ENCODE results near the gene SYNE3.

Gene SYNE3

DNA sequence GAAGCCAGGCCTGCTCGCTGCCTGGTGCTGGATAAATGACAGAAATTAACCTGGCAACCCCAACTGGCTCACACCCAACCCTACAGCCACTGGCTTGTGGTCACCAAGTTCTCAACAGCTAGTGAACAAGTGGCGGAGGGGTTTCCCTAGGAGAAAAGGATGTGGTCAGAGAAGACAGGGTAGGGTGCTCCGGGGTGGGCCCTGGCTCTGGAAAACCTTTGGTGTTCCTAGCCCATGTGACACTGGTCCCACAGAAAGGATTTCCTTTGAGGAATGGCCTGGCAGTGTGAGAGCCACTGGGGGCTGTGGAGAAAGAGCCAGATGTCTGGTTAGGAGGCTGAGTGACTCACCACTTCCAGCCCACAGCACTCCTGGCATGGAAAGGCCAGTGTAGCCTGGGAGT, 8.7 kb downstream of the SYNE3 start:
- no peaks in the 10 kb centered on the region for H3K27me3 ChIP-seq
- peak overlapping the region; percentile 90 for H3K27ac ChIP-seq
- H3K4me2 ChIP-seq = peak overlapping the region; percentile 92
- H3K9me3 ChIP-seq = no peaks in the 10 kb centered on the region
- peaks cover 86% of the 10 kb centered on the region for H3K36me3 ChIP-seq
- H3K4me1 ChIP-seq = peaks cover 99% of the 10 kb centered on the region
- peaks cover 92% of the 10 kb centered on the region for H4K20me1 ChIP-seq
- TF ChIP-seq Cebpa-rat (IDR thresholded peaks at IDR 0.05) = no peak
- H3K9ac ChIP-seq = peak overlapping the region; percentile 94
- H3K4me3 ChIP-seq = peak overlapping the region; percentile 43

DNA sequence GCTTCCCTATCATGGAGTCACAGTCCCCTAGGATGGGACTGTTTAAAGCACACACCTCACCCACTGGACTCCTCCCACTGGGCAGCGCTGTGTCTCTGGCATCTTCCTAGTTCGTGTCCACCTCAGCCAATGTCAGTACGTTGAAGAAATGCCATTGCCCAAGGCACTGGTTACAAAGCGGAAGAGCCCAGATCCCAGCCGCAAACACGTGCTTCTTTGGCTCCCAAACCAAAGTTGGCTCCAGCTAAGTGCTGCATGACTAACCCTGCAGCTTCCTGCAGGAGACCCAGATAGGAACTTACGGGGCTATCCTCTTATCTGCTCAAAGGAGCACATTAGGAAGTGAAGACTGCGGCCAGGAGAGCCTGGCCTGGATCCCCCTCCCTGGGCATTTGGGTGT, 9.3 kb downstream of the SYNE3 start:
- peak overlapping the region; percentile 94 for H3K9ac ChIP-seq
- H3K27me3 ChIP-seq = no peaks in the 10 kb centered on the region
- peaks cover 91% of the 10 kb centered on the region for H3K36me3 ChIP-seq
- H3K27ac ChIP-seq = peak overlapping the region; percentile 90
- no peak for TF ChIP-seq Cebpa-rat (IDR thresholded peaks at IDR 0.05)
- H3K4me1 ChIP-seq = peaks cover 100% of the 10 kb centered on the region
- H3K9me3 ChIP-seq = no peaks in the 10 kb centered on the region
- peak overlapping the region; percentile 43 for H3K4me3 ChIP-seq
- peak overlapping the region; percentile 92 for H3K4me2 ChIP-seq
- H4K20me1 ChIP-seq = peaks cover 97% of the 10 kb centered on the region

DNA sequence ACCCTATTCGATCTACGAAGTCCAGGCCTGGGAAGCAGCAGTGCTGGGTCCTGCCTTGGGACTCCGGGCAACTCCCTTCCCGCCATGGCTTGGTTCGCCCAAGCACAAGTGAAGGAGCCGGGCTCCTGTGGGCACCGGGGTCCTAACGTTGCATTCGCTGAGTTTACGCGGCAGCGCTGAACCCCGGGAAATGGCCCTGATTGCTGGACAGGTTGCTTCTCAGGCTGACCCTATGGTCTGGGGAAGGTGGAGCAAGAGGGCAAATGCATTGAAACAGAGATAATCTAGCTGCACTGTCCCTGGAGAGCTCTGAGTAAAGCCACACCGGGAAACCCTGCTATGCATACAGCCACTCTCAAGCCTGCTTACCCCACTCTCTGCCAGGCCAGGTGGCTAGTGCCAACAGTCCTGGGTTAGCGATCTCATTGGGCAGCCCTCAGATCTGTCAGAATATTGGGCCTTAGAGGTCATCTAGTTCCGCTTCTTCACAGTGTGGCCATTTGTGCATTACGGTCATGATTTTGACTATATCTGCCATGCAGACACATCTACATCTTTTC, 11.3 kb downstream of the SYNE3 start:
- no peaks in the 10 kb centered on the region for H3K27me3 ChIP-seq
- H3K4me1 ChIP-seq = peaks cover 100% of the 10 kb centered on the region
- H3K9ac ChIP-seq = peak overlapping the region; percentile 36; the same call in 1 of the 2 replicates
- peak overlapping the region; percentile 92 for H3K4me2 ChIP-seq
- TF ChIP-seq Cebpa-rat (IDR thresholded peaks at IDR 0.05) = no peak
- peaks cover 100% of the 10 kb centered on the region for H4K20me1 ChIP-seq
- H3K36me3 ChIP-seq = peaks cover 97% of the 10 kb centered on the region
- peak overlapping the region; percentile 90 for H3K27ac ChIP-seq
- H3K4me3 ChIP-seq = no peak overlapping the region
- no peaks in the 10 kb centered on the region for H3K9me3 ChIP-seq

DNA sequence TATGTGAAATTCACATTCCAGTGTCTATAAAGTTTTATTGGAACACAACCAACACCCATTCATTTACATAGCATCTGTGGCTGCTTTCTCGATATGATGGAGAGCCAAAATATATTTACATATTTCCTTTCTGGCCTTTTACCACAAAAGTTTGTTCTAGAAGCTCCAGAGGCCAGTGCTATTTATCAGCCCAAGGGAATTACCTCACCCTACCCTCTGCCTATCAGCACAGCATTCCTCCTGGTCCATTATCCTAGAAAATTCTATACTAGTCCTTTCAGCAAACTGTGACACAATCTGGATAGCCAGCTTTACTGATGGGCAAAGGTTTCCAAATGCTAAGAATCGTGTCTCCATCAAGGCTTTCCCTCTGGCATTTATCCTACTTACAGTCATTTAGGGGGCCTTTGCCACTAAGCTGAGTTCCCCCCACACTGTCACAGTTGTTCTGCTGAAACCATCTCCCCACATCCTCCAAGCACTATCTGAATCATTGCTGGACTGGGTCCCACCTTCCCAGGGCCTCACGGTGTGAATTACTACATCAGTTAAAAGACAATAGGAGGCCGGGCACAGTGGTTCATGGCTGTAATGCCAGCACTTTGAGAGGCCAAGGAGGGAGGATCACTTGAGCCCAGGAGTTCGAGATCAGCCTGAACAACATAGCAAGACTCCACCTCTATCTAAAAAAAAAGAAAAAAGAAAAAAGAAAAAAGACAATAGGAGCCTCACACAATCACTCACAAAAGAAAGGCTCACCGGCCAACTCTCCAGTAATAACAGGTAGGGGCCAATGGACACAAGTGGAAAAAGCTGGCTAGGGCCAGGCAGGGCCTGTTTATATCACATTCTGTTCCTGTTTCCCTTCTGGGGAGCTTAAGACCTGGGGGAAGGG, 12.1 kb downstream of the SYNE3 start:
- Histone ChIP-seq H4K20me1 (peaks cover 100% of the 10 kb centered on the region), H3K4me1 (peaks cover 100% of the 10 kb centered on the region), H3K27me3 (no peaks in the 10 kb centered on the region), H3K9me3 (no peaks in the 10 kb centered on the region), H3K36me3 (peaks cover 97% of the 10 kb centered on the region), H3K4me2 (peak overlapping the region; percentile 92), H3K9ac (peak overlapping the region; percentile 36; the same call in 1 of the 2 replicates), H3K4me3 (no peak overlapping the region), H3K27ac (peak overlapping the region; percentile 90)
- no peak for TF ChIP-seq Cebpa-rat (IDR thresholded peaks at IDR 0.05)

DNA sequence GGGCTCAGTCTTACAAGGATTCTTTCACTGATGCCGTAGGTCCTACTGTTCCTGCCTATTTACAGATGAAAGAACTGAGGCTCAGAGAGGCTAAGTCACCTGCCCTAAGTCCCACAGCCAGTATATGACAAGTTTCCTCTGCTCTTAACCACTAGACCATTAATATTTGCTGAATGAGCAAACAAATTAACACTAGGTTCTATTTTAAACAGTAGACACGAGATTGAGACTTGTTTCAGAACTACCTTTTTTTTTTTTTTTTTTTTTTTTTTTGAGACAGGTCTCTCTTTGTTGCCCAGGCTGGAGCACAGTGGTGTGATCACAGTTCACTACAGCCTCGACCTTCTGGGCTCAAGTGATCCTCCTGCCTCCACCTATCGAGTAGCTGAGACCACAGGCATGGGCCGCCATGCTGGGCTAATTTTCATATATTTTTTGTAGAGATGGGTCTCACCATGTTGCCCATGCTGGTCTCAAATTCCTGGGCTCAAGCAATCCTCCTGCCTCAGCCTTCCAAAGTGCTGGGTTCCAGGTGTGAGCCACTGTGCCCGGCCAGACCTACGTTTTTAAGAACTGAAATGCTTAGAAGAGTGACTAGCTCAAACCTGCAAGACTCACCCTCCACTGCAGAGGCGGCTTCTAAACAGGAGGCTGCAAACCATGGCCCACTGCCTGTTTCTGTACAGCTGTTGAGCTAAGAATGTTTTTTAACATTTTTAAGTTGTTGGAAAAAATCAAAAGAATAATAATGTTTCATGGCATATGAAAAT, 12.9 kb downstream of the SYNE3 start:
- peaks cover 97% of the 10 kb centered on the region for H3K36me3 ChIP-seq
- peak overlapping the region; percentile 90 for H3K27ac ChIP-seq
- no peak overlapping the region; the same call in 1 of the 2 replicates for H3K4me3 ChIP-seq
- H3K4me1 ChIP-seq = peaks cover 100% of the 10 kb centered on the region
- H3K9me3 ChIP-seq = no peaks in the 10 kb centered on the region
- H4K20me1 ChIP-seq = peaks cover 100% of the 10 kb centered on the region
- no peaks in the 10 kb centered on the region for H3K27me3 ChIP-seq
- peak overlapping the region; percentile 92 for H3K4me2 ChIP-seq
- no peak overlapping the region for H3K9ac ChIP-seq
- TF ChIP-seq Cebpa-rat (IDR thresholded peaks at IDR 0.05) = no peak

DNA sequence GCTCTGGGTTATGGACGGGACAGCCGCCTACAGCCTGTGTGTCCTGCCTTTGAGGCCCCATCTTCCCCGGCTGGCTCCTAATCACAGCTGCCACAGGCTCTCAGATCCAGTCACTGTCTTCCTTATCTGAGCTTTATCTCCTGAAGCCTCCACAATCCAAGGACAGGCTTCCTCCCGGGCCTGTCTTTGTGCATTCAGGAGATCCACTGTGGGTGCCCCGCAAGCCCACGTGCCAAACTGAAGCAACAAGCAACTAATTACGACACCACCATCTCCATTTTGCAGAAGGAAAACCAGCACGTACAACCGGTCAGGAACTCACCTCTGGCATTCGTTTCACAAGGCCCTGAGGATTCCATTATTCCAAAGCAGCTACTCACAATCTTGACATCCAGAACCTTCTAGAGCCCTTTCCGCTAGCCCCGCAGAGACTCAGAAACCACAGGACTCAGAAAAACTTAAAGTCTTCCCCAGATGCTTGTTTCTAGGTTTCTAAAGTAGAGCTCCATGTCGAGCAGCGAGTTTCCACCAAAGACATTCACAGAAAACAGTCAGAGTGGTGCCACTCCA, 14.0 kb downstream of the SYNE3 start:
- Histone ChIP-seq H3K4me2 (peak overlapping the region; percentile 92), H3K4me1 (peaks cover 100% of the 10 kb centered on the region), H3K27ac (peak overlapping the region; percentile 90), H4K20me1 (peaks cover 100% of the 10 kb centered on the region), H3K9me3 (no peaks in the 10 kb centered on the region), H3K9ac (peak overlapping the region; percentile 69), H3K4me3 (no peak overlapping the region), H3K36me3 (peaks cover 94% of the 10 kb centered on the region), H3K27me3 (no peaks in the 10 kb centered on the region)
- TF ChIP-seq Cebpa-rat (IDR thresholded peaks at IDR 0.05) = no peak

DNA sequence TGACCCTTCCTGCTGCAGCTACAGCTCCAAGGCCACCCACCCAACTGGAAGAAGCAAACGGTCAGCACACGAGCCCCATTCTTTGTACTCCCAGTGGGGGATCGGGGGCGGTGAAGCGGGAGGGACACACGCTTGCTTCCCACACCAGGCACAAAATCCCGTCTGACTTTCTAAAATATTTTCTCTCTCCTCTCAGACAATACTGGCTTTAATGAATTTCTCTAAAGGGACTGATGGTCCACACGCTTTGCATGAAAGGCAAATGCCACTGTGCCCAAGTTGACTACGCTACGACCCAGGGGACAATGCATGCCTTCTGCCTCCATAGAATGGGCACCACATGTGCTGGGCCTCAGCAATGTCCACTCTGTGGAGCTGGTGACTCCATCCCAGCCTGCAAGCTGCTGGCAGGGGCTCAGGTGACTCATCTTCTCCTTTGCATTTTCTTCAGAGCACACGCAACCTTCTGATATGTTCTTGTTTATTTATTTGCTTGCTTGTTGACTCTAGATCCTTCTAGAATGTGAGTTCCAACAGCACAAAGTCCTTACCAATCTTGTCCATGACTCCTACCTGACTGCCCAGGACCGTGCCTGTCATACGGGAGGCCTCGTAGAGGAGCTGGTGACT, 15.6 kb downstream of the SYNE3 start:
- no peak overlapping the region for H3K4me3 ChIP-seq
- H3K4me1 ChIP-seq = peaks cover 100% of the 10 kb centered on the region
- peak overlapping the region; percentile 45 for H3K9ac ChIP-seq
- no peak for TF ChIP-seq Cebpa-rat (IDR thresholded peaks at IDR 0.05)
- peak overlapping the region; percentile 84 for H3K4me2 ChIP-seq
- peaks cover 94% of the 10 kb centered on the region for H3K36me3 ChIP-seq
- no peaks in the 10 kb centered on the region for H3K27me3 ChIP-seq
- H3K9me3 ChIP-seq = no peaks in the 10 kb centered on the region
- H3K27ac ChIP-seq = peak overlapping the region; percentile 62
- peaks cover 100% of the 10 kb centered on the region for H4K20me1 ChIP-seq

DNA sequence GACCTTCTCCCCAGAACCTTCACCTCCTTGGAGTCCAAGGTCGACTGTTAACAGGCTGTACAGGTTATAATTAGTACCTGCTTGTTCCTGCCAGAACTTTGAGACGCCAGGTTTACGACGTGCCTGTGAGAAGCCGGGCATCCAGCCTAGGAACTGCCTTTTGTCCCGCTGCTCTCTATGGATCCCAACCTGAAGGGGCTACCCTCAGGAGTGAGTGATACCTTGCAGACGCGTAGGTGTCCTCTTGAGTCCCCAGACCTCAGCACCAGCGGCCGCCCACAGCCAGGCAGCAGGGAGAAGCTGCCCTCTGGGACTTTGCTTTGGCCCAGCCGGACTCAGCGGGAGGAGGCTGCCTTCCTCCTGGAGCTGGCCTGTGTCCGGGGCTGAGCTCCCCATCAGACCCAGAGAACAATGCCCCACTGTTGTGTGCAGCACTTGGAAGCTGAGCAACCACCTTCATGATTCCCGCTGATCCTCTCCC, 16.2 kb downstream of the SYNE3 start:
- H3K9ac ChIP-seq = peak overlapping the region; percentile 45
- H4K20me1 ChIP-seq = peaks cover 100% of the 10 kb centered on the region
- H3K4me3 ChIP-seq = no peak overlapping the region

DNA sequence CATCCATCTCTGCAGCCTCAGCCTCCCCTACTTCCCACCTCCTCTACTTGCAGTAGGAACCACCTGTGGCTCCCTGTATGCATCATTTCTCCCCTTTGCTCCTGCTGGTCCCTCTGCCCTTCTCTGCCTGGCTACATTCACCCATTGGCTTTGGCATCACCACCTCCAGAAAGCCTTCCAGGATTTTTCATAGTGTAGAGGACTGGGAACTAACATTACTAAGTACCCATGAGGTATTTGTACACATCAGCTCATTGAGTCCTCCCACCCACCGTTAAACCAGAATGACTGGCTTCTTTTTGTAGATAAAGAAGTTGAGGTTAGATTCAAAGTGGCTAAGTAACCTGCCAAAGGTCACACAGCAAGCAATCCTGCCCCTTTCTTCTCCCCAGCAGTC, 17.1 kb downstream of the SYNE3 start:
- TF ChIP-seq Cebpa-rat (IDR thresholded peaks at IDR 0.05) = no peak
- Histone ChIP-seq H3K27me3 (no peaks in the 10 kb centered on the region), H3K4me2 (peak overlapping the region; percentile 84), H3K9ac (no peak overlapping the region; the same call in 1 of the 2 replicates), H3K36me3 (peaks cover 88% of the 10 kb centered on the region), H3K9me3 (no peaks in the 10 kb centered on the region), H4K20me1 (peaks cover 100% of the 10 kb centered on the region), H3K4me1 (peaks cover 100% of the 10 kb centered on the region), H3K27ac (peak overlapping the region; percentile 44), H3K4me3 (no peak overlapping the region)

More for the DNA sequence above, 16.2 kb downstream of the SYNE3 start:
- H3K4me2 ChIP-seq = peak overlapping the region; percentile 84
- peaks cover 100% of the 10 kb centered on the region for H3K4me1 ChIP-seq
- H3K27ac ChIP-seq = peak overlapping the region; percentile 62
- H3K36me3 ChIP-seq = peaks cover 90% of the 10 kb centered on the region
- no peaks in the 10 kb centered on the region for H3K27me3 ChIP-seq
- H3K9me3 ChIP-seq = no peaks in the 10 kb centered on the region
- no peak for TF ChIP-seq Cebpa-rat (IDR thresholded peaks at IDR 0.05)
